HL-60 (cell line): Measurements from ENCODE around the gene AK1.
A peak's percentile ranks its signal among the peaks of the same experiment; 100 is the strongest.

Experiments used
- DNase-seq, 2 experiments: peaks; one replicate each; pipeline ENCODE4 v3.0.0-alpha.2; 2010 to 2020; ENCODE audit warnings: low read depth in 1 of 2, low spot score in 1 of 2
- H3K27ac ChIP-seq: fragments of 250-450 bp; sonication (Bioruptor Pico); replicated peaks from 2 replicates; pipeline ENCODE4 v1.5.1; 2020; ENCODE audit warnings: mild to moderate bottlenecking, moderate library complexity
- H3K27me3 ChIP-seq: fragments of 250-450 bp; sonication (Bioruptor Pico); 2 replicates; pipeline ENCODE4 v1.5.1; 2021; ENCODE audit warnings: mild to moderate bottlenecking, moderate library complexity; ENCODE audit not compliant: insufficient read depth, poor library complexity, severe bottlenecking
- H3K4me3 ChIP-seq: replicated peaks from 2 replicates; pipeline ENCODE4 v1.5.1; 2011; ENCODE audit warnings: mild to moderate bottlenecking, control low read depth, low read length; ENCODE audit not compliant: insufficient read depth
- CTCF ChIP-seq: IDR thresholded peaks from one replicate; pipeline ENCODE4 v1.5.1; 2011; ENCODE audit warnings: low read length, control low read depth, inconsistent platforms; ENCODE audit not compliant: insufficient read depth
- GABPA ChIP-seq: IDR thresholded peaks from 2 replicates; pipeline ENCODE4 v1.6.1; 2012; ENCODE audit warnings: low read depth
- POLR2AphosphoS5 ChIP-seq: IDR thresholded peaks from 2 replicates; pipeline ENCODE4 v1.6.1; 2012; ENCODE audit warnings: low read depth
- REST ChIP-seq: IDR thresholded peaks from 2 replicates; pipeline ENCODE4 v1.6.1; 2012; ENCODE audit warnings: low read depth; ENCODE audit not compliant: insufficient replicate concordance
- SPI1 ChIP-seq: IDR thresholded peaks from 2 replicates; pipeline ENCODE4 v1.6.1; 2012; ENCODE audit warnings: low read depth, mild to moderate bottlenecking, borderline replicate concordance

AK1 gene

GRCh38 chr9:127855522-127855921 lies 22.0 kb downstream of the AK1 start:
- Histone ChIP-seq H3K27me3 (no peaks in the 10 kb centered on the region), H3K4me3 (no peak overlapping the region), H3K27ac (no peak overlapping the region)
- no peak for DNase-seq
- no peak for TF ChIP-seq CTCF
- TF ChIP-seq POLR2AphosphoS5, result no peak
- no peak for TF ChIP-seq REST
- TF ChIP-seq SPI1, result no peak
- no peak for TF ChIP-seq GABPA

GRCh38 chr9:127854960-127855359 lies 22.5 kb downstream of the AK1 start:
- peak overlapping the region; percentile 83 for H3K4me3 ChIP-seq
- TF ChIP-seq GABPA (no peak), CTCF (no peak), POLR2AphosphoS5 (no peak), REST (no peak), SPI1 (no peak)
- H3K27me3 ChIP-seq, result no peaks in the 10 kb centered on the region
- H3K27ac ChIP-seq, result peak overlapping the region; percentile 4; the same call in 1 of the 2 replicates
- DNase-seq, result no peak

- DNase-seq, result peak in 1 of 2 experiments; percentile 55
- Histone ChIP-seq H3K27ac (peak within 1 kb of the TSS; percentile 71), H3K27me3 (no peaks in the 10 kb centered on the region), H3K4me3 (peak within 1 kb of the TSS; percentile 83)
- TF ChIP-seq REST (peak; percentile 10), POLR2AphosphoS5 (peak; percentile 28; the same call in 1 of the 2 replicates), GABPA (no peak), CTCF (no peak), SPI1 (peak; percentile 59; the same call in 1 of the 2 replicates)
Measured at GRCh38 chr9:127854184-127854806, 23.2 kb downstream of the AK1 start, which contains the start of gene ENG. Gene ENG (minus strand): TSS chr9:127854658. CDS start chr9:127854355, 303 bp downstream.
